B cell (primary cell): ENCODE results near the gene JMJD1C. TPM values are rescaled to one million over a fixed set of nuclear protein-coding genes. Genes with fewer than 3 reads are reported as not detected.

Experiments
- ATAC-seq: fragments of 200-7000 bp; cut with Tn5 transposase; one replicate; pipeline ENCODE4 v1.10.0; 2021; ENCODE audit warnings: low read depth, mild to moderate bottlenecking, moderate number of reproducible peaks, moderate library complexity
- CTCF ChIA-PET: fragments of 350-600 bp; sonication (Branson Sonifier 250); formaldehyde crosslinking; loops from one replicate; lab custom pipeline; 2021; ENCODE audit warnings: antibody characterized with exemption, inconsistent platforms; lab: Charles Lee
- POLR2A ChIA-PET: fragments of 350-600 bp; sonication (Branson Sonifier 250); formaldehyde crosslinking; loops from one replicate; lab custom pipeline; 2021; ENCODE audit warnings: antibody characterized with exemption; lab: Charles Lee
- DNase-seq: peaks from one replicate; pipeline ENCODE4 v3.0.0; 2013
- H2AFZ ChIP-seq: 2 replicates; pipeline ENCODE4 v1.6.1; 2012; ENCODE audit warnings: mild to moderate bottlenecking, low read depth, low read length; ENCODE audit not compliant: insufficient read depth, poor library complexity, severe bottlenecking
- H3K27ac ChIP-seq, 2 donors: 1 replicate in 1 of 2; 2 replicates in 1 of 2; pipeline ENCODE4 v1.5.1; 2012 to 2013; ENCODE audit warnings: low read length in 2 of 2, mild to moderate bottlenecking in 2 of 2, moderate library complexity in 1 of 2
- H3K27me3 ChIP-seq, 4 experiments: fragments of 200-600 bp in 1 of 4; sonication (generic) in 1 of 4; replicated peaks in 1 of 4; 1 replicate in 2 of 4; 2 replicates in 2 of 4; pipeline versions ENCODE4 v1.6.1 to v1.7.0; 2013 to 2016; ENCODE audit warnings: low read length in 3 of 4, mild to moderate bottlenecking in 2 of 4, mixed read lengths in 1 of 4, moderate library complexity in 1 of 4; ENCODE audit not compliant: insufficient read depth in 4 of 4, control insufficient read depth in 3 of 4; ENCODE audit errors: control extremely low read depth in 1 of 4
- H3K36me3 ChIP-seq, 2 experiments: replicated peaks in 1 of 2; 1 replicate in 1 of 2; 2 replicates in 1 of 2; pipeline versions ENCODE4 v1.6.1 to v1.7.1; 2013; ENCODE audit warnings: low read length in 1 of 2; ENCODE audit not compliant: insufficient read depth in 2 of 2, control insufficient read depth in 1 of 2; ENCODE audit errors: control extremely low read depth in 1 of 2, extremely low read depth in 1 of 2
- H3K4me1 ChIP-seq, 2 donors: fragments of 200-600 bp in 1 of 2; sonication (generic) in 1 of 2; 1 replicate in 1 of 2; 2 replicates in 1 of 2; pipeline versions ENCODE4 v1.5.1 to v1.6.1; 2013 to 2017; ENCODE audit warnings: low read length in 2 of 2; ENCODE audit not compliant: control insufficient read depth in 2 of 2, insufficient read depth in 2 of 2
- H3K4me2 ChIP-seq: replicated peaks from 2 replicates; pipeline ENCODE3; 2012; ENCODE audit warnings: mild to moderate bottlenecking, low read depth, low read length; ENCODE audit not compliant: poor library complexity, severe bottlenecking
- H3K4me3 ChIP-seq, 5 experiments: fragments of 200-600 bp in 1 of 5; sonication (generic) in 1 of 5; 1 replicate in 3 of 5; 2 replicates in 2 of 5; pipeline versions ENCODE4 v1.5.1 to v1.7.0; 2011 to 2016; ENCODE audit warnings: low read length in 4 of 5, mild to moderate bottlenecking in 4 of 5, low read depth in 2 of 5, control low read depth in 1 of 5, moderate library complexity in 1 of 5; ENCODE audit not compliant: insufficient read depth in 1 of 5; ENCODE audit errors: control extremely low read depth in 1 of 5, extremely low read depth in 1 of 5
- H3K79me2 ChIP-seq: fragments of 200-600 bp; sonication (generic); one replicate; pipeline ENCODE4 v1.6.0; 2016; ENCODE audit warnings: low read length; ENCODE audit not compliant: control insufficient read depth, insufficient read depth
- H3K9ac ChIP-seq: fragments of 200-600 bp; sonication (generic); 2 replicates; pipeline ENCODE4 v1.6.1; 2017; ENCODE audit warnings: mild to moderate bottlenecking, low read length, moderate library complexity
- H3K9me3 ChIP-seq, 3 donors: one replicate each; pipeline versions ENCODE4 v1.6.1 to v1.7.1; 2013; ENCODE audit warnings: low read length in 2 of 3; ENCODE audit not compliant: control insufficient read depth in 2 of 3, insufficient read depth in 1 of 3; ENCODE audit errors: control extremely low read depth in 1 of 3
- H4K20me1 ChIP-seq: 2 replicates; pipeline ENCODE4 v1.6.0; 2012; ENCODE audit warnings: mild to moderate bottlenecking, low read length; ENCODE audit not compliant: insufficient read depth, control insufficient read depth, poor library complexity, severe bottlenecking
- H3K27ac Mint-ChIP-seq: one replicate; pipeline ENCODE4 v1.8.0; 2021; ENCODE audit warnings: mixed read lengths
- H3K27me3 Mint-ChIP-seq: one replicate; pipeline ENCODE4 v1.8.0; 2021; ENCODE audit warnings: mixed read lengths
- H3K4me1 Mint-ChIP-seq: one replicate; pipeline ENCODE4 v1.8.0; 2021; ENCODE audit warnings: mixed read lengths
- H3K4me3 Mint-ChIP-seq: one replicate; pipeline ENCODE4 v1.8.0; 2021; ENCODE audit warnings: mixed read lengths
- H3K9me3 Mint-ChIP-seq: one replicate; pipeline ENCODE4 v1.8.0; 2022; ENCODE audit warnings: mixed read lengths; ENCODE audit not compliant: insufficient read depth
- EZH2 ChIP-seq: IDR thresholded peaks from 2 replicates; pipeline ENCODE4 v1.6.1; 2012; ENCODE audit warnings: borderline replicate concordance, low read depth, mild to moderate bottlenecking, moderate library complexity, low read length; ENCODE audit not compliant: insufficient read depth, poor library complexity, severe bottlenecking
- WGBS: methylation state at CpG from one replicate; pipeline ENCODE4 v1.1.5; 2013; ENCODE audit warnings: missing lambda C conversion rate; ENCODE audit not compliant: insufficient coverage; 5-methylcytosine and 5-hydroxymethylcytosine counted together
- intact Hi-C: fragments of 100-400 bp; cut with micrococcal nuclease; formaldehyde crosslinking; loops from one replicate; pipeline ENCODE4 v1.10.0; 2022
- polyA plus RNA-seq: library from polyadenylated mRNA; depleted of rRNA; stranded (reverse); fragments of >200 nt; gene quantifications from 2 replicates; pipeline ENCODE4 v1.2.3, GENCODE V29; 2012
- total RNA-seq, 2 donors: library from RNA; stranded (reverse); fragments of 120-200 nt in 1 of 2; gene quantifications; 1 replicate in 1 of 2; 2 replicates in 1 of 2; pipeline versions ENCODE4 v1.2.3 to v1.2.4, GENCODE V29; 2013 to 2022
- TF ChIP-seq, protein P1 (sequence below): fragments of 200-600 bp; IDR thresholded peaks from one replicate; pipeline ENCODE4 v1.8.0; 2022; ENCODE audit warnings: antibody characterized with exemption, mild to moderate bottlenecking

Gene JMJD1C
- total and polyA plus RNA-seq, 2 donors (not counting 1 experiment from before 2014, with no cell fraction given): 81.8 to 235 TPM

DNA sequence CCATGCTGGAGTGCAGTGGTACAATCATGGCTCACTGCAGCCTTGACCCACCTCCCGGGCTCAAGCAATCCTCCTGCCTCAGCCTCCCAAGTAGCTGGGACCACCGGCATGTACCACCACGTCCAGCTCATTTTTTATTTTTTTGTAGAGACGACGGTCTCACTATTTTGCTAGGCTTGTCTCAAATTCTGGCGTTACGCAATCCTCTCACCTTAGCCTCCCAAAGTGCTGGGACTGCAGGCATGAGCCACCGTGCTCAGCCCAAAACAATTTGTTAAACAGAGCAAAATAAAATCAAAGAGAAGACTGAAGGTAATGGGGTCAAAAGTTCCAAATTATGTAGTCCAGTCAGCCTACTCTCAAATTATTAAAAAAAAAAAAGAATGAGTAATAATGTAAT lies 8.7 kb upstream of the JMJD1C start:
- Mint-ChIP-seq H3K4me1 (peaks cover 18% of the 10 kb centered on the region), H3K27ac (no peak overlapping the region), H3K9me3 (no peaks in the 10 kb centered on the region), H3K27me3 (no peaks in the 10 kb centered on the region), H3K4me3 (no peak overlapping the region)
- ChIA-PET CTCF (no interaction called here), POLR2A (no interaction called here)
- 97% methylated on average over 6 of the region's 8 CpGs for WGBS
- Histone ChIP-seq H3K36me3 (no peaks in the 10 kb centered on the region), H3K4me2 (no peak overlapping the region), H4K20me1 (peaks cover 15% of the 10 kb centered on the region), H3K79me2 (peaks cover 50% of the 10 kb centered on the region), H2AFZ (no peak overlapping the region), H3K9ac (no peak overlapping the region), H3K27ac (no peak overlapping the region), H3K27me3 (no peaks in the 10 kb centered on the region), H3K4me1 (no peaks in the 10 kb centered on the region), H3K9me3 (no peaks in the 10 kb centered on the region), H3K4me3 (no peak overlapping the region)
- intact Hi-C loops: no loop called here
- no peak for DNase-seq
- no peak for TF ChIP-seq EZH2
- TF ChIP-seq, protein P1, sequence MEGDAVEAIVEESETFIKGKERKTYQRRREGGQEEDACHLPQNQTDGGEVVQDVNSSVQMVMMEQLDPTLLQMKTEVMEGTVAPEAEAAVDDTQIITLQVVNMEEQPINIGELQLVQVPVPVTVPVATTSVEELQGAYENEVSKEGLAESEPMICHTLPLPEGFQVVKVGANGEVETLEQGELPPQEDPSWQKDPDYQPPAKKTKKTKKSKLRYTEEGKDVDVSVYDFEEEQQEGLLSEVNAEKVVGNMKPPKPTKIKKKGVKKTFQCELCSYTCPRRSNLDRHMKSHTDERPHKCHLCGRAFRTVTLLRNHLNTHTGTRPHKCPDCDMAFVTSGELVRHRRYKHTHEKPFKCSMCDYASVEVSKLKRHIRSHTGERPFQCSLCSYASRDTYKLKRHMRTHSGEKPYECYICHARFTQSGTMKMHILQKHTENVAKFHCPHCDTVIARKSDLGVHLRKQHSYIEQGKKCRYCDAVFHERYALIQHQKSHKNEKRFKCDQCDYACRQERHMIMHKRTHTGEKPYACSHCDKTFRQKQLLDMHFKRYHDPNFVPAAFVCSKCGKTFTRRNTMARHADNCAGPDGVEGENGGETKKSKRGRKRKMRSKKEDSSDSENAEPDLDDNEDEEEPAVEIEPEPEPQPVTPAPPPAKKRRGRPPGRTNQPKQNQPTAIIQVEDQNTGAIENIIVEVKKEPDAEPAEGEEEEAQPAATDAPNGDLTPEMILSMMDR: no peak
- ATAC-seq: no peak

DNA sequence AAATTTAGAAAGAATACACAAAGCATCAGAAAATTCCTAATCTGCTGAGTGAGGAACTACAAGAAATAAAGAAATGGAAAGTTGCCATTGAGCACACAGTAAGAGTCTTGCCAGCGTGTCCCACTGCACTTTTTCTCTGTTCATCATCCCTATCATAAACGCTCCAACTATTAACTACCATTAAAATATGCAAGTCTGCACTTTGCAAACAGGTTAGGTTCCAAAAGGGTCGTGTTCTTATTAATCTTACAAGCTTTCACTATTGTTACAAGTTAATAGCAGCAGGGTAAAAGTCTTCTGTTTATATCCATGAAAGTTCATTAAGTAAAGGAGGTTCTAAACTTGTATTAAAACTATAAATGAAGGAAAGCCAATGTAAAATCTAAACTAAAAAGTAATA lies 5.2 kb upstream of the JMJD1C start:
- H3K79me2 ChIP-seq: peaks cover 41% of the 10 kb centered on the region

More for the DNA sequence above, 5.2 kb upstream of the JMJD1C start:
- Histone ChIP-seq H3K4me3 (no peak overlapping the region), H3K9me3 (no peaks in the 10 kb centered on the region), H3K36me3 (no peaks in the 10 kb centered on the region), H3K27me3 (no peaks in the 10 kb centered on the region), H3K4me1 (peaks cover 6 to 7% of the 10 kb centered on the region in 2 donors), H2AFZ (no peak overlapping the region), H4K20me1 (peaks cover 15% of the 10 kb centered on the region), H3K9ac (no peak overlapping the region), H3K4me2 (no peak overlapping the region), H3K27ac (no peak overlapping the region)
- intact Hi-C loops: no loop called here
- ATAC-seq: no peak
- 83% methylated on average over 1 of the region's 3 CpGs for WGBS
- ChIA-PET POLR2A (no interaction called here), CTCF (interaction anchor here (0.6 kb wide), 1 partner anchor 157 kb away, joined by 3 read pairs; no protein-coding TSS in a partner anchor)
- no peak for DNase-seq
- Mint-ChIP-seq H3K4me3 (no peak overlapping the region), H3K27me3 (no peaks in the 10 kb centered on the region), H3K9me3 (no peaks in the 10 kb centered on the region), H3K27ac (no peak overlapping the region), H3K4me1 (peaks cover 14% of the 10 kb centered on the region)
- no peak for TF ChIP-seq EZH2
- TF ChIP-seq, protein P1: no peak
